Occipital lobe (tissue), 2 donors: Measurements from ENCODE around the gene DNASE1L1. TPM values are rescaled to one million over a fixed set of nuclear protein-coding genes. Genes with fewer than 3 reads are reported as not detected.

ENCODE experiments used
- DNase-seq: peaks from one replicate; lab custom pipeline; 2025; lab: John Stamatoyannopoulos, UW
- total RNA-seq: library from RNA; depleted of rRNA; stranded (reverse); fragments of >200 nt; gene quantifications from one replicate; pipeline ENCODE4 v1.2.3, GENCODE V29; 2014

DNASE1L1 gene
- total RNA-seq, 1 donor from 2014 or later = 4.4 TPM

- peak; percentile 25 for DNase-seq
These were observed 39.4 kb downstream of the DNASE1L1 start for GRCh38 chrX:154369449-154370299.

- no peak for DNase-seq
These were observed 40.2 kb downstream of the DNASE1L1 start for GRCh38 chrX:154368630-154369448.

- DNase-seq = no peak
These were observed 41.4 kb downstream of the DNASE1L1 start for GRCh38 chrX:154367474-154368308.

- DNase-seq = peak; percentile 15
These were observed 42.4 kb downstream of the DNASE1L1 start for GRCh38 chrX:154366666-154367055.

GRCh38 chrX:154365997-154366665, 42.9 kb downstream of the DNASE1L1 start:
- DNase-seq = no peak

GRCh38 chrX:154365052-154365600, 43.9 kb downstream of the DNASE1L1 start:
- DNase-seq = no peak

GRCh38 chrX:154363706-154364439, 45.2 kb downstream of the DNASE1L1 start:
- DNase-seq = no peak

- no peak for DNase-seq
These were observed 46.8 kb downstream of the DNASE1L1 start for GRCh38 chrX:154362085-154362742.

- no peak for DNase-seq
These were observed 48.8 kb downstream of the DNASE1L1 start for GRCh38 chrX:154360155-154360713.

- DNase-seq = no peak
These were observed 49.5 kb downstream of the DNASE1L1 start for GRCh38 chrX:154359362-154360154.

GRCh38 chrX:154358829-154359228, 50.2 kb downstream of the DNASE1L1 start:
- DNase-seq = no peak

GRCh38 chrX:154358011-154358410, 51.0 kb downstream of the DNASE1L1 start:
- no peak for DNase-seq

- DNase-seq = no peak
These were observed 51.8 kb downstream of the DNASE1L1 start for GRCh38 chrX:154357205-154357604.

- no peak for DNase-seq
These were observed 52.5 kb downstream of the DNASE1L1 start for GRCh38 chrX:154356596-154356995.

GRCh38 chrX:154355776-154356140, 53.3 kb downstream of the DNASE1L1 start:
- DNase-seq = no peak

GRCh38 chrX:154355094-154355775, 53.8 kb downstream of the DNASE1L1 start:
- DNase-seq = no peak

- DNase-seq = no peak
These were observed 54.5 kb downstream of the DNASE1L1 start for GRCh38 chrX:154354516-154354915.

- no peak for DNase-seq
These were observed 55.0 kb downstream of the DNASE1L1 start for GRCh38 chrX:154354013-154354412.
